ENCODE data around the gene PVR.
"Not testable (repeated sequence)": the region's sequence is repeated elsewhere in the genome, so short reads cannot be mapped to it uniquely, and the experiment has no call there.

PVR gene

GRCh38 chr19:44607917-44608316, 35.8 kb upstream of the PVR start:
- ChIA-PET POLR2A (no interaction called here), CTCF (interaction anchor here (0.6 to 4.2 kb wide), 3 partner anchors 25 to 41 kb away, joined by 4 to 19 read pairs (median 4); no protein-coding TSS in a partner anchor)
- no peak overlapping the region for H3K4me3 ChIP-seq (ENCODE audit: low read depth, low read length)
- no peaks in the 10 kb centered on the region for H3K9me3 ChIP-seq (ENCODE audit: control insufficient read depth, insufficient read depth, low read depth, low read length)
- H3K36me3 ChIP-seq (ENCODE audit: control insufficient read depth in 2 of 2, insufficient read depth in 1 of 2, low read length in 2 of 2) = no peaks in the 10 kb centered on the region
- H3K4me1 ChIP-seq (ENCODE audit: control insufficient read depth, insufficient read depth, low read length) = no peaks in the 10 kb centered on the region; the same call in 1 of the 2 replicates
- H3K27ac ChIP-seq (ENCODE audit: extremely low read depth, low read depth, low read length) = no peak overlapping the region
- no peak for TF ChIP-seq ZNF366 (tag by site-specific recombination; conservative IDR thresholded peaks at IDR 0.05)
- TF ChIP-seq ZNF571 (tag by site-specific recombination; IDR thresholded peaks at IDR 0.05) = no peak

DNA sequence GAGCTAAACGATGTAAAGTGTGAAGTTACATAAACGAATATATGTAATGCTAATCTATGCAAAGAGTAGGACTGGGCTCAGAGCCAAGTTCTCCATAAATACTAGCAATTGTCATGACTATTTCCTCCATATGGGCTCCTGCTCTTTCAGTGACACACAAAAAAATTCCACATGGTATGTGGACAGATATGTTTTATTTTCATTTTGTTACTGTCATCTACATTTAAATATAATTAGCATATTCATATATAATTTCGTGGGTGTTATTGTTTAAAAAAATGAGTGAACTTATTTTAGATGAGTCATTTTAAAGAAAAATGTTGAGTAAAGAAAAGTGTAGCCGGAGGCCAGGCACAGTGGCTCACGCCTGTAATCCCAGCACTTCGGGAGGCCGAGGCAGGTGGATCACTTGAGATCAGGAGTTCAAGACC, 35.3 kb upstream of the PVR start:
- CTCF ChIA-PET = interaction anchor here (0.6 to 4.2 kb wide), 3 partner anchors 25 to 41 kb away, joined by 4 to 19 read pairs (median 4); no protein-coding TSS in a partner anchor
- no peaks in the 10 kb centered on the region for H3K36me3 ChIP-seq (ENCODE audit: control insufficient read depth in 2 of 2, insufficient read depth in 1 of 2, low read length in 2 of 2)
- H3K4me1 ChIP-seq (ENCODE audit: control insufficient read depth, insufficient read depth, low read length) = no peaks in the 10 kb centered on the region; the same call in 1 of the 2 replicates
- TF ChIP-seq ZNF658 (tag by site-specific recombination; IDR thresholded peaks at IDR 0.05) (no peak), ZNF366 (tag by site-specific recombination; conservative IDR thresholded peaks at IDR 0.05) (no peak), SALL2 (tag by site-specific recombination; IDR thresholded peaks at IDR 0.05; ENCODE audit: borderline replicate concordance) (no peak), ZNF514 (tag by site-specific recombination; IDR thresholded peaks at IDR 0.05) (no peak), ZNF768 (tag by site-specific recombination; IDR thresholded peaks at IDR 0.05) (no peak), BCL6B (tag by site-specific recombination; IDR thresholded peaks at IDR 0.05) (no peak)
- POLR2A ChIA-PET = no interaction called here
- H3K4me3 ChIP-seq (ENCODE audit: low read depth, low read length) = no peak overlapping the region
- H3K9me3 ChIP-seq (ENCODE audit: control insufficient read depth, insufficient read depth, low read depth, low read length) = no peaks in the 10 kb centered on the region
- H3K27ac ChIP-seq (ENCODE audit: extremely low read depth, low read depth, low read length) = no peak overlapping the region

GRCh38 chr19:44609219-44609618, 34.5 kb upstream of the PVR start:
- Histone ChIP-seq H3K9me3 (ENCODE audit: control insufficient read depth, insufficient read depth, low read depth, low read length) (no peaks in the 10 kb centered on the region), H3K4me1 (ENCODE audit: control insufficient read depth, insufficient read depth, low read length) (no peaks in the 10 kb centered on the region; the same call in 1 of the 2 replicates), H3K27ac (ENCODE audit: extremely low read depth, low read depth, low read length) (no peak overlapping the region), H3K4me3 (ENCODE audit: low read depth, low read length) (no peak overlapping the region), H3K36me3 (ENCODE audit: control insufficient read depth in 2 of 2, insufficient read depth in 1 of 2, low read length in 2 of 2) (no peaks in the 10 kb centered on the region)
- TF ChIP-seq YY2 (tag by site-specific recombination; IDR thresholded peaks at IDR 0.05) (no peak), ZNF274 (IDR thresholded peaks at IDR 0.05; ENCODE audit: low read length) (no peak), ZNF274 (tag by site-specific recombination; IDR thresholded peaks at IDR 0.05; ENCODE audit: borderline replicate concordance) (no peak), ZNF521 (tag by site-specific recombination; IDR thresholded peaks at IDR 0.05) (no peak), ZBTB1 (tag by site-specific recombination; IDR thresholded peaks at IDR 0.05) (no peak), BCL11B (tag by site-specific recombination; IDR thresholded peaks at IDR 0.05; ENCODE audit: low read depth) (no peak), ZNF629 (tag by site-specific recombination; IDR thresholded peaks at IDR 0.05) (no peak), ZBTB8A (tag by site-specific recombination; IDR thresholded peaks at IDR 0.05) (no peak), ZNF24 (tag by site-specific recombination; IDR thresholded peaks at IDR 0.05) (no peak), RBAK (tag by site-specific recombination; IDR thresholded peaks at IDR 0.05) (no peak), ZNF398 (tag by site-specific recombination; IDR thresholded peaks at IDR 0.05) (no peak), ZBTB11 (tag by site-specific recombination; conservative IDR thresholded peaks at IDR 0.05; ENCODE audit: low read depth) (no peak), ZNF48 (tag by site-specific recombination; IDR thresholded peaks at IDR 0.05) (no peak)
- TF ChIP-seq, protein P1, sequence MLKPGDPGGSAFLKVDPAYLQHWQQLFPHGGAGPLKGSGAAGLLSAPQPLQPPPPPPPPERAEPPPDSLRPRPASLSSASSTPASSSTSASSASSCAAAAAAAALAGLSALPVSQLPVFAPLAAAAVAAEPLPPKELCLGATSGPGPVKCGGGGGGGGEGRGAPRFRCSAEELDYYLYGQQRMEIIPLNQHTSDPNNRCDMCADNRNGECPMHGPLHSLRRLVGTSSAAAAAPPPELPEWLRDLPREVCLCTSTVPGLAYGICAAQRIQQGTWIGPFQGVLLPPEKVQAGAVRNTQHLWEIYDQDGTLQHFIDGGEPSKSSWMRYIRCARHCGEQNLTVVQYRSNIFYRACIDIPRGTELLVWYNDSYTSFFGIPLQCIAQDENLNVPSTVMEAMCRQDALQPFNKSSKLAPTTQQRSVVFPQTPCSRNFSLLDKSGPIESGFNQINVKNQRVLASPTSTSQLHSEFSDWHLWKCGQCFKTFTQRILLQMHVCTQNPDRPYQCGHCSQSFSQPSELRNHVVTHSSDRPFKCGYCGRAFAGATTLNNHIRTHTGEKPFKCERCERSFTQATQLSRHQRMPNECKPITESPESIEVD (tag by site-specific recombination; IDR thresholded peaks at IDR 0.05) = no peak
- ChIA-PET CTCF (interaction anchor here (0.6 to 4.2 kb wide), 3 partner anchors 26 to 1015 kb away, joined by 3 to 19 read pairs (median 5); no protein-coding TSS in a partner anchor), POLR2A (no interaction called here)

DNA sequence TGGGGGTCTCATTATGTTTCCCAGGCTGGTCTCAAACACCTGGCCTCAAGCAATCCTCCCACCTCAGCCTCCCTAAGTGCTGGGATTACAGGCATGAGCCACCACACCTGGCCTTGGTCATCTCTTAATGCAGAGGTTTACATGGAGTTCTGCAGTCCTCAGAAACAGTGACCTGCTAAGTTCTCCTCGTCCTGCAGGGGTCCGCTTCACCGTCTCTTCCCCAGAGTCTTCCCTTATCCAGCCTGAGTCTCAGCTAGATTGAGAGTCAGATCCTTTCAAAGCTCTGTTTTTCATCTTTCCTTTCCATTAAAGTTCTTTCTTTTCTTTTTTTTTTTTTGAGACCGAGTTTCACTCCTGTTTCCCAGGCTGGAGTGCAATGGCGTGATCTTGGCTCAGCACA, 33.2 kb upstream of the PVR start:
- ChIA-PET POLR2A (interaction anchor here (0.6 kb wide), 2 partner anchors 110 to 673 kb away, joined by 3 read pairs; no protein-coding TSS in a partner anchor), CTCF (interaction anchor here (1.2 to 4.2 kb wide), 3 partner anchors 28 to 35 kb away, joined by 4 to 19 read pairs (median 7); no protein-coding TSS in a partner anchor)
- not testable (repeated sequence) for H3K4me3 ChIP-seq (ENCODE audit: low read depth, low read length); H3K4me1 ChIP-seq (ENCODE audit: control insufficient read depth, insufficient read depth, low read length); H3K9me3 ChIP-seq (ENCODE audit: control insufficient read depth, insufficient read depth, low read depth, low read length); H3K36me3 ChIP-seq (ENCODE audit: control insufficient read depth in 2 of 2, insufficient read depth in 1 of 2, low read length in 2 of 2); H3K27ac ChIP-seq (ENCODE audit: extremely low read depth, low read depth, low read length)

Data from HEK293 (cell line).